Stomach (tissue), 9 donors: ENCODE results near the gene TMEM123. TPM values are rescaled to one million over a fixed set of nuclear protein-coding genes. Genes with fewer than 3 reads are reported as not detected.

Experiments
- DNase-seq, 2 donors: peaks; one replicate each; pipeline versions ENCODE4 v3.0.0 to v3.0.0-alpha.2; 2013 to 2019
- H3K27ac ChIP-seq, 5 donors: fragments of 200-600 bp in 4 of 5; sonication (generic) in 4 of 5; one replicate each; pipeline ENCODE4 v1.5.1; 2013 to 2019; ENCODE audit warnings: mild to moderate bottlenecking in 1 of 5, moderate library complexity in 1 of 5
- H3K27me3 ChIP-seq, 3 donors: fragments of 200-600 bp; sonication (generic); one replicate each; pipeline ENCODE4 v1.5.1; 2017 to 2019; ENCODE audit warnings: mixed run types in 1 of 3
- H3K36me3 ChIP-seq, 4 donors: fragments of 200-600 bp; sonication (generic); 1 replicate in 3 of 4; 2 replicates in 1 of 4; pipeline ENCODE4 v1.5.1; 2016 to 2019
- H3K4me1 ChIP-seq, 4 donors: fragments of 200-600 bp; sonication (generic); one replicate each; pipeline ENCODE4 v1.5.1; 2016 to 2019
- H3K4me3 ChIP-seq, 4 donors: fragments of 200-600 bp; sonication (generic) in 3 of 4; one replicate each; pipeline ENCODE4 v1.5.1; 2016 to 2019; ENCODE audit warnings: mild to moderate bottlenecking in 1 of 4
- H3K9me3 ChIP-seq, 4 donors: fragments of 200-600 bp; sonication (generic); one replicate each; pipeline ENCODE4 v1.5.1; 2016 to 2019
- CTCF ChIP-seq, 7 experiments: fragments of 450-650 bp in 4 of 7; fragments of 200-600 bp in 3 of 7; sonication (generic) in 3 of 7; IDR thresholded peaks; one replicate each; pipeline ENCODE4 v1.5.1; 2016 to 2019; ENCODE audit warnings: antibody characterized with exemption in 7 of 7, control low read depth in 2 of 7, mild to moderate bottlenecking in 1 of 7
- EP300 ChIP-seq: sonication (generic); formaldehyde crosslinking; IDR thresholded peaks from one replicate; pipeline ENCODE4 v1.6.1; 2017; ENCODE audit warnings: antibody characterized with exemption
- POLR2A ChIP-seq, 4 donors: fragments of 450-650 bp; IDR thresholded peaks; one replicate each; pipeline ENCODE4 v1.6.1; 2016; ENCODE audit warnings: antibody characterized with exemption in 4 of 4, control low read depth in 2 of 4, mild to moderate bottlenecking in 1 of 4, moderate library complexity in 1 of 4
- POLR2AphosphoS5 ChIP-seq, 3 donors: sonication (generic); formaldehyde crosslinking; IDR thresholded peaks; one replicate each; pipeline ENCODE4 v1.6.1; 2016; ENCODE audit warnings: antibody characterized with exemption in 3 of 3
- WGBS, 5 donors: extraction: QIAGEN DNeasy Blood & Tissue Kit in 3 of 5; methylation state at CpG; one replicate each; pipeline versions ENCODE4 v1.1.5 to v1.1.7; 2013 to 2018; 5-methylcytosine and 5-hydroxymethylcytosine counted together
- intact Hi-C: fragments of 100-400 bp; cut with DNase I; formaldehyde crosslinking; loops from one replicate; pipeline ENCODE4 v1.15.1; 2023; ENCODE audit warnings: low total_unique reads
- polyA plus RNA-seq, 3 donors: library from polyadenylated mRNA; stranded (reverse); fragments of 200-250 nt; gene quantifications; one replicate each; pipeline ENCODE4 v1.2.3, GENCODE V29; 2013
- total RNA-seq, 5 donors: library from RNA; depleted of rRNA; stranded (reverse); fragments of >200 nt; gene quantifications; one replicate each; pipeline versions ENCODE4 v1.1.0 to v1.2.3, GENCODE V29; 2014 to 2016
- donor health status: healthy with polysubstance abuse.
- donor health status: Bipolar disorder and iron deficiency.
- donor health status: healthy.

The TMEM123 gene
- total and polyA plus RNA-seq, 8 donors, result 16.2 to 226 (median 51.6) TPM

- no peaks in the 10 kb centered on the region for H3K9me3 ChIP-seq
- H3K4me3 ChIP-seq, result no peak overlapping the region
- peaks cover 0 to 30% (median 17%) of the 10 kb centered on the region in 4 donors for H3K4me1 ChIP-seq
- H3K27me3 ChIP-seq, result no peaks in the 10 kb centered on the region
- intact Hi-C loops, result no loop called here
- H3K27ac ChIP-seq, result no peak overlapping the region
- WGBS, 5 donors, result 76 to 81% (median 78%) methylated on average over 11 to 15 of the region's 15 CpGs
- DNase-seq, result peak in 1 of 2 donors; percentile 30
- no peak for TF ChIP-seq POLR2AphosphoS5 (IDR thresholded peaks at IDR 0.05)
- TF ChIP-seq CTCF (IDR thresholded peaks at IDR 0.05), result no peak
- no peak for TF ChIP-seq POLR2A (IDR thresholded peaks at IDR 0.05)
- TF ChIP-seq EP300, result no peak
- peaks cover 10 to 82% (median 68%) of the 10 kb centered on the region in 4 donors for H3K36me3 ChIP-seq
Observed at GRCh38 chr11:102384419-102385079, 68.0 kb downstream of the TMEM123 start.

GRCh38 chr11:102383839-102384238 lies 68.7 kb downstream of the TMEM123 start:
- no peak overlapping the region for H3K27ac ChIP-seq
- H3K4me1 ChIP-seq, result peaks cover 0 to 30% (median 17%) of the 10 kb centered on the region in 4 donors
- WGBS, 5 donors, result 69 to 81% (median 71%) methylated on average over 3 of the region's 3 CpGs
- no peak for DNase-seq
- H3K27me3 ChIP-seq, result no peaks in the 10 kb centered on the region
- TF ChIP-seq POLR2AphosphoS5 (IDR thresholded peaks at IDR 0.05), result no peak
- TF ChIP-seq EP300, result no peak
- no peak for TF ChIP-seq POLR2A (IDR thresholded peaks at IDR 0.05)
- TF ChIP-seq CTCF (IDR thresholded peaks at IDR 0.05), result no peak
- H3K36me3 ChIP-seq, result peaks cover 10 to 82% (median 68%) of the 10 kb centered on the region in 4 donors
- intact Hi-C loops, result no loop called here
- H3K4me3 ChIP-seq, result no peak overlapping the region
- H3K9me3 ChIP-seq, result no peaks in the 10 kb centered on the region

GRCh38 chr11:102382384-102382783 lies 70.2 kb downstream of the TMEM123 start:
- H3K4me1 ChIP-seq, result peaks cover 0 to 30% (median 17%) of the 10 kb centered on the region in 4 donors
- no peak overlapping the region for H3K4me3 ChIP-seq
- H3K27ac ChIP-seq, result no peak overlapping the region
- TF ChIP-seq EP300 (no peak), POLR2A (IDR thresholded peaks at IDR 0.05) (no peak)
- H3K27me3 ChIP-seq, result no peaks in the 10 kb centered on the region
- DNase-seq, result no peak
- no peaks in the 10 kb centered on the region for H3K9me3 ChIP-seq
- 70 to 88% (median 78%) methylated on average over 3 of the region's 3 CpGs for WGBS, 5 donors
- intact Hi-C loops, result no loop called here
- H3K36me3 ChIP-seq, result peaks cover 10 to 84% (median 70%) of the 10 kb centered on the region in 4 donors

- Histone ChIP-seq H3K27ac (no peak overlapping the region), H3K9me3 (no peaks in the 10 kb centered on the region), H3K36me3 (peaks cover 10 to 66% (median 60%) of the 10 kb centered on the region in 4 donors), H3K27me3 (no peaks in the 10 kb centered on the region), H3K4me3 (no peak overlapping the region), H3K4me1 (peaks cover 0 to 28% (median 14%) of the 10 kb centered on the region in 4 donors)
- no peak for TF ChIP-seq CTCF (IDR thresholded peaks at IDR 0.05)
- no peak for TF ChIP-seq POLR2AphosphoS5 (IDR thresholded peaks at IDR 0.05)
- TF ChIP-seq POLR2A (IDR thresholded peaks at IDR 0.05), result no peak
- no peak for TF ChIP-seq EP300
- no peak for DNase-seq
- intact Hi-C loops, result no loop called here
Observed at GRCh38 chr11:102378818-102379217, 73.7 kb downstream of the TMEM123 start.

GRCh38 chr11:102377891-102378290 lies 74.7 kb downstream of the TMEM123 start:
- TF ChIP-seq POLR2A (IDR thresholded peaks at IDR 0.05) (no peak), EP300 (no peak), CTCF (IDR thresholded peaks at IDR 0.05) (no peak), POLR2AphosphoS5 (IDR thresholded peaks at IDR 0.05) (no peak)
- intact Hi-C loops, result no loop called here
- H3K4me3 ChIP-seq, result no peak overlapping the region
- no peak for DNase-seq
- H3K27me3 ChIP-seq, result no peaks in the 10 kb centered on the region
- no peak overlapping the region for H3K27ac ChIP-seq
- peaks cover 10 to 61% (median 59%) of the 10 kb centered on the region in 4 donors for H3K36me3 ChIP-seq
- no peaks in the 10 kb centered on the region for H3K9me3 ChIP-seq
- peaks cover 0 to 23% (median 10%) of the 10 kb centered on the region in 4 donors for H3K4me1 ChIP-seq
- WGBS, 5 donors, result 65 to 86% (median 77%) methylated on average over 2 of the region's 2 CpGs
